AG10803 (cell line): ENCODE data around the gene ATG7.
"Not testable (repeated sequence)": the region's sequence is repeated elsewhere in the genome, so short reads cannot be mapped to it uniquely, and the experiment has no call there.

Experiments used
- DNase-seq: peaks from one replicate; pipeline ENCODE4 v3.0.0; 2010; ENCODE audit warnings: low read depth
- H3K4me3 ChIP-seq: 2 replicates; pipeline ENCODE4 v1.5.1; 2011; ENCODE audit warnings: mild to moderate bottlenecking, low read length, control low read depth
- TF ChIP-seq, protein P1 (sequence below): conservative IDR thresholded peaks from 2 replicates; pipeline ENCODE4 v1.5.1; 2011; ENCODE audit warnings: mild to moderate bottlenecking, low read length, control low read depth, inconsistent platforms

The ATG7 gene

DNA sequence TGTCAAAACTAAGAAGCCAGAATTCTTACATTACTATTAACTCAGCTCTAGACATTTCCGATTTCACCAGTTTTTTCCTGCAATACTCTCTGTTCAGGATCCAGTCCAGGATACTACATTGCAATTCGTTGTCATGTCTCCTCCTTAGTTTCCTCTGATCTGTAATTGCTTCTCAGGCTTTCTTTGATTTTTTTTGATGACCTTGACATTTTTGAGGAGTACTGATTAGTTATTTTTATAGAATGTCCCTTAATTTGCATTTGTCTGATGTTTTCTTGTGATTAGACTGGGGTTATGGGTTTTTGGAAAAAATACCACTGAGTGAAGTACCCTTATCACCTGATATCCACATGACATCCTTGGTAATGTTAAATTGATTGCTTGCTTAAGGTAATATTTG lies 57.6 kb downstream of the ATG7 start:
- DNase-seq = no peak
- no peak overlapping the region for H3K4me3 ChIP-seq
- TF ChIP-seq, protein P1, sequence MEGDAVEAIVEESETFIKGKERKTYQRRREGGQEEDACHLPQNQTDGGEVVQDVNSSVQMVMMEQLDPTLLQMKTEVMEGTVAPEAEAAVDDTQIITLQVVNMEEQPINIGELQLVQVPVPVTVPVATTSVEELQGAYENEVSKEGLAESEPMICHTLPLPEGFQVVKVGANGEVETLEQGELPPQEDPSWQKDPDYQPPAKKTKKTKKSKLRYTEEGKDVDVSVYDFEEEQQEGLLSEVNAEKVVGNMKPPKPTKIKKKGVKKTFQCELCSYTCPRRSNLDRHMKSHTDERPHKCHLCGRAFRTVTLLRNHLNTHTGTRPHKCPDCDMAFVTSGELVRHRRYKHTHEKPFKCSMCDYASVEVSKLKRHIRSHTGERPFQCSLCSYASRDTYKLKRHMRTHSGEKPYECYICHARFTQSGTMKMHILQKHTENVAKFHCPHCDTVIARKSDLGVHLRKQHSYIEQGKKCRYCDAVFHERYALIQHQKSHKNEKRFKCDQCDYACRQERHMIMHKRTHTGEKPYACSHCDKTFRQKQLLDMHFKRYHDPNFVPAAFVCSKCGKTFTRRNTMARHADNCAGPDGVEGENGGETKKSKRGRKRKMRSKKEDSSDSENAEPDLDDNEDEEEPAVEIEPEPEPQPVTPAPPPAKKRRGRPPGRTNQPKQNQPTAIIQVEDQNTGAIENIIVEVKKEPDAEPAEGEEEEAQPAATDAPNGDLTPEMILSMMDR = no peak

DNA sequence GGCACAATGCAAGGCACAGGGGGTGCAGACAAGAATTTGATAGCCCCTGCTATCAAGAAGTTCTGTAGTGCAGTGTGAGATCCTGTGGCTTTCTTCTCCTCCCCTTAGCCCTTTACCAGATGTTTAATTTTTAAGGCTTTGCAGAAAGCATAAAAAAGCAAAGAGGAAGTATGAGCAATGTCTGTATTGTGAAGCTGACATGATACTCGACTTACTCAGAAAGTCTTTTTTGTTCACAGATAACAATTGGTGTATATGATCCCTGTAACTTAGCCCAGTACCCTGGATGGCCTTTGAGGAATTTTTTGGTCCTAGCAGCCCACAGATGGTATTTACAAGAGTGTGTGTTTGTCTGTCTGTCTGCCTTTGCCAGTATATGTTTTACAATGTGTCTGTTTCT lies 58.9 kb downstream of the ATG7 start:
- DNase-seq = peak; percentile 37
- TF ChIP-seq, protein P1 = no peak
- H3K4me3 ChIP-seq = no peak overlapping the region

DNA sequence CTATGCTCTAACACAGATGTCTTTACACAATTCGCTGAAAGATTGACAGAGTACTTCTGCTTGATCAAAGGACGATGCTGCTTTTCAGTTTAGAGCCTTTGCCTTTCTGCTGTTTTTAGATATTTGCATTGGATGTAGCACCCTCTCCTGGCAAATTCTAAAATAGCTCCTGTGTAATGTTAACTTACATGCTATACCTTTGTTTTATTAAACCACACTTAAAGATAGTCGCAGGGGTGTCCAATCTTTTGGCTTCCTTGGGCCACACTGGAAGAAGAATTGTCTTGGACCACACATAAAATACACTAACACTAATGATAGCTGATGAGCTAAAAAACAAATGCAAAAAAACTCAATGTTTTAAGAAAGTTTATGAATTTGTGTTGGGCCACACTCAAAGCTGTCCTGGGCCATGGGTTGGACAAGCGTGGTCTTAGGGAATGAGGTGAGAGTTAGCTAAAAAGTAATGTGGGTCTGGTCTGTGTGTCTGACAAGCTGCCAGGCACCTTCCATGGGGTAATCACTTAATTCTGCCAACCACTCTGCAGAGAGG lies 62.9 kb downstream of the ATG7 start:
- TF ChIP-seq, protein P1 = peak; percentile 79
- peak; percentile 76 for DNase-seq
- no peak overlapping the region for H3K4me3 ChIP-seq

DNA sequence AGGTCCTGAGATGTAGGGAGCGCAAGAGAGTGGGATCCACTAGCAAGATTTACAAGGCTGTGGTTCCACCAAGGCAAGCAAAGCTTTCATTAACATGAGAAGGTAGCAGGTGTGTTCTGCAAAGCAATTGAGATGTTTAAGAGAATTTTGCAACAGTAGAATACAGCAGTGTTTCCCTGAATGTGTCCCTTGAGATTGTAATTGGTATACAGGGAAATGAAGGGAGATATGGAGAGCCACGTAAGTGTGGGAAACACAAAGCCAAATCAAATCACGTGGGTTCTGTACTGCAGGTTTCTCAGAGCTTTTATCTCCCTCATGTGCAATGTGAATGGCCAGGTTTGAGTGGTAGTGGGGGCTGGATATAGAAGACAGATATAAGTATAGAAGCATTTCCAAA lies 67.3 kb downstream of the ATG7 start:
- TF ChIP-seq, protein P1 = no peak
- DNase-seq = no peak
- H3K4me3 ChIP-seq = no peak overlapping the region

DNA sequence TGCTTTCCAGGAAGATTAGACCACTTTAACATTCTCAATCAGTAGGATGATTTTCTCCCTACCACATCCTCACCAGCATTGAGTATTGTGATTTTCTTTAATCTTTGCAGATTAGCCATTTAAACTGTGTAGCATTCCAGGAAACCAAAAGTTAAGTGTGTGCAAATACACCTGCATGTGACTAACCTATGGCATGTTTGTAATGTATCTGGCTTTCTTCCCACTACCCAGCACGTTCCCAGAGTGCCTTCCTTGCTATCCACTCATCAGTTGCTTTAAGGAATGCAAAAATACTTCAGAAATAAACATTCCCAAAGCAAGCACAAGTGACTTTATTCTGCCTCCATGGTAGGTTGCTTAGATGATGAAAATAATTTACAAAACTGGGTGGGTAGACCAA lies 74.2 kb downstream of the ATG7 start:
- no peak overlapping the region for H3K4me3 ChIP-seq
- TF ChIP-seq, protein P1 = no peak
- peak; percentile 34 for DNase-seq

DNA sequence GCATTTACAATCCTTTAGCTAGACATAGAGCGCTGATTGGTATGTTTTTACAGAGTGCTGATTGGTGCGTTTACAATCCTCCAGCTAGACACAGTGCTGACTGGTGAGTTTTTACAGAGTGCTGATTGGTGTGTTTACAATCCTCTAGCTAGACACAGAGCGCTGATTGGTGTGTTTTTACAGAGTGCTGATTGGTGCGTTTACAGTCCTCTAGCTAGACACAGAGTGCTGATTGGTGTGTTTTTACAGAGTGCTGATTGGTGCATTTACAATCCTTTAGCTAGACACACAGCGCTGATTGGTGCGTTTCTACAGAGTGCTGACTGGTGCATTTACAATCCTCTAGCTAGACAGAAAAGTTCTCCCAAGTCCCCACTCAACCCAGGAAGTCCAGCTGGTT lies 76.7 kb downstream of the ATG7 start:
- DNase-seq, H3K4me3 ChIP-seq: not testable (repeated sequence)

DNA sequence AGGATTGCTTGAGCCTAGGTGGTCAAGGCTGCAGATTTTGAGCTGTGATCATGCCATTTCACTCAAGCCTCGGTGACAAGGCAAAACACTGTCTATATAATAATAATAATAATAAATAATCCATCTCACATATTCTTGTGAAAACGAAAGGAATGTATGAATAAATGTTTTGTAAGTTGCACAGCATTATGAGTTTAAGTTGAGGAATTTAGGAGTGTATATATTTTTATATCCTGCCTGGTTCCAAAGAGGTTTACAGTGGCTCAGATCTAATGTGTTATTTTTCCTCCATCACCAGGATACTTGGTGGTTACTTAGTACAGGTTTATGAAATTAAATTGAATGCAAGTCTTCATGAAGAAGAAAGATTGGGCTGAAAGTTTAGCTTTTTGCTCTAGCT lies 77.2 kb downstream of the ATG7 start:
- TF ChIP-seq, protein P1 = no peak
- DNase-seq = no peak
- no peak overlapping the region for H3K4me3 ChIP-seq

DNA sequence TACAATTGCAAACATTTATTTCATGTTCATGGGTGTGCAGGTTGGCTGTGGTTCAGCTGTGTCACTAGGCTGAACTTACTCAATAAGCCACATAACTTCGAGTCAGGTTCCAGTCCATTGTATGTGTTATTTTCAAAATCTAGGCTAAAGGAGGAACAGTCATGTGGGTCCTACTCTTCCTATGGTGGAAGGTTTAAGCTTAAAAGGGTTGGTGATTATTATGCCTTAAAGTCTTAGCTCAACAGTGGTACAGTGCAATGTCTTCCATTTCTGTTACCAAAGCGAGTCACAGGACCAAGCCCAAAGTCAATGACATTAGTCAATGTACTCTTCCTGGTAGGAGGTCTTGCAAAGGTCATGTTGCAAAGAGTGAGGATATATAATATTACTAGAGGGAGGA lies 78.2 kb downstream of the ATG7 start:
- no peak for DNase-seq
- H3K4me3 ChIP-seq = no peak overlapping the region

More for the DNA sequence above, 78.2 kb downstream of the ATG7 start:
- TF ChIP-seq, protein P1 = no peak
